ENCODE data around the gene AKR1E2. TPM values are rescaled to one million over a fixed set of nuclear protein-coding genes. Genes with fewer than 3 reads are reported as not detected.

The AKR1E2 gene
- total RNA-seq, 1 donor from 2014 or later, result 3.9 TPM

- no peak overlapping the region for H3K27ac Mint-ChIP-seq (ENCODE audit: unreplicated experiment)
- TF ChIP-seq, protein P1, sequence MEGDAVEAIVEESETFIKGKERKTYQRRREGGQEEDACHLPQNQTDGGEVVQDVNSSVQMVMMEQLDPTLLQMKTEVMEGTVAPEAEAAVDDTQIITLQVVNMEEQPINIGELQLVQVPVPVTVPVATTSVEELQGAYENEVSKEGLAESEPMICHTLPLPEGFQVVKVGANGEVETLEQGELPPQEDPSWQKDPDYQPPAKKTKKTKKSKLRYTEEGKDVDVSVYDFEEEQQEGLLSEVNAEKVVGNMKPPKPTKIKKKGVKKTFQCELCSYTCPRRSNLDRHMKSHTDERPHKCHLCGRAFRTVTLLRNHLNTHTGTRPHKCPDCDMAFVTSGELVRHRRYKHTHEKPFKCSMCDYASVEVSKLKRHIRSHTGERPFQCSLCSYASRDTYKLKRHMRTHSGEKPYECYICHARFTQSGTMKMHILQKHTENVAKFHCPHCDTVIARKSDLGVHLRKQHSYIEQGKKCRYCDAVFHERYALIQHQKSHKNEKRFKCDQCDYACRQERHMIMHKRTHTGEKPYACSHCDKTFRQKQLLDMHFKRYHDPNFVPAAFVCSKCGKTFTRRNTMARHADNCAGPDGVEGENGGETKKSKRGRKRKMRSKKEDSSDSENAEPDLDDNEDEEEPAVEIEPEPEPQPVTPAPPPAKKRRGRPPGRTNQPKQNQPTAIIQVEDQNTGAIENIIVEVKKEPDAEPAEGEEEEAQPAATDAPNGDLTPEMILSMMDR (conservative IDR thresholded peaks at IDR 0.05), result no peak
- no peak overlapping the region for H3K4me3 Mint-ChIP-seq
- DNase-seq (ENCODE audit: low read depth, low spot score), result no peak
- H3K27me3 Mint-ChIP-seq (ENCODE audit: low read depth), result peaks cover 11% of the 10 kb centered on the region
- H3K36me3 Mint-ChIP-seq (ENCODE audit: low read depth), result no peaks in the 10 kb centered on the region
- no peaks in the 10 kb centered on the region for H3K4me1 Mint-ChIP-seq
- H3K9me3 Mint-ChIP-seq, result peaks cover 3% of the 10 kb centered on the region
Observed at GRCh38 chr10:4806534-4806933, 19.5 kb upstream of the AKR1E2 start.

DNA sequence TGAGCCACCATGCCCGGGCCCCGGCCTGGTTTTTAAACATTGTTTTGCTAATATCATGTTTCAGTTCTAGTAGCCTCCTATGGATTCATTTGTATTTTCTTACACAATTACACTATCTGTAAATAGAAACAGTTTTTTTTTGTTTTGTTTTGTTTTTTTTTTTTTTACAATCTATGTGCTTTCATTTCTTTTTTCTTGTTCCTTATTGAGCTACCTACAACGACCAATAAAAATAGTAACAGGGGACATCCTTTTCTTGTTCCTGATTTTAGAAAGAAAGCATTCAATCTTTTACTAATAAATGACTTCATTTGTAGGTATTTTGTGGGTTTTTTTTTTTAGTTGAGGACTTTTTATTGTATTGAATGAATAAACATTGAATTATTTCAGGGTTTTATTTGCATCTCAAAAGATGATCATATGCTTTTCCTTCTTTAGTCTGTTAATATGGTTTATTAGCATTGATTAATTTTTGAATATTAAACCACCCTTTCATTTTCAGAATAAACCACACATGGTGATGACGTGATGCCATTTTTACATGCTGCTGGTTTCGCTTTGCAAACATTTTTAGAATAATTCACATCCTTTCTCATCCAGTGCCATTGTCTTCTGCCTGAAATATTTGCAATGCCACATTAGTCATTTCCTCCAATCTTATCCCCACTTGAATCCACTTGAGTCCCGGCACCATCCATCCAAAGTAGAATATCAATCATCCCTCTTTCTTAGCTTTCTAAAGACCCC is 18.1 kb upstream of the AKR1E2 start:
- TF ChIP-seq, protein P1 (conservative IDR thresholded peaks at IDR 0.05), result no peak
- peaks cover 11% of the 10 kb centered on the region for H3K27me3 Mint-ChIP-seq (ENCODE audit: low read depth)
- H3K9me3 Mint-ChIP-seq, result peaks cover 3% of the 10 kb centered on the region
- H3K4me1 Mint-ChIP-seq, result no peaks in the 10 kb centered on the region
- no peaks in the 10 kb centered on the region for H3K36me3 Mint-ChIP-seq (ENCODE audit: low read depth)
- no peak for DNase-seq (ENCODE audit: low read depth, low spot score)
- H3K27ac Mint-ChIP-seq (ENCODE audit: unreplicated experiment), result no peak overlapping the region
- H3K4me3 Mint-ChIP-seq, result no peak overlapping the region

DNA sequence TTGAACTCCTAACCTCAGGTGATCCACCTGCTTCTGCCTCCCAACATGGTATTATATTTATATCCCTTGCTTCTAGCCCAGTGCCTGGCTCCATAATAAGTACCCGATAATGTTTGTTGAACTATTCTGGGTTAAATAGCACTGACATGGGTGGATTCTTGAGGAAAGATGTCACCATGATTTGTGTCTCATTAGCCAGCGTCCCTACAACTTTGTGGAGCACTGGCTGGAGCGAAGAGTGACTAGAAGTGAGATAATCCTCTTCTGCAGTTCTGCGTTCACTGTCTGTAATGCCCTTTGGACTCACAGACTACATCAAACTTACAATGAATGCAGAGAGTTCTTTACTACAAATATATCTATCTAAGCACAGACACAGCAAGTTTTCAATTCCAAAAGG is 16.9 kb upstream of the AKR1E2 start:
- no peak overlapping the region for H3K27ac Mint-ChIP-seq (ENCODE audit: unreplicated experiment)
- H3K36me3 Mint-ChIP-seq (ENCODE audit: low read depth), result no peaks in the 10 kb centered on the region
- no peak for DNase-seq (ENCODE audit: low read depth, low spot score)
- H3K9me3 Mint-ChIP-seq, result peaks cover 3% of the 10 kb centered on the region
- TF ChIP-seq, protein P1 (conservative IDR thresholded peaks at IDR 0.05), result no peak
- H3K4me3 Mint-ChIP-seq, result no peak overlapping the region
- no peaks in the 10 kb centered on the region for H3K4me1 Mint-ChIP-seq
- H3K27me3 Mint-ChIP-seq (ENCODE audit: low read depth), result peaks cover under 1% of the 10 kb centered on the region

DNA sequence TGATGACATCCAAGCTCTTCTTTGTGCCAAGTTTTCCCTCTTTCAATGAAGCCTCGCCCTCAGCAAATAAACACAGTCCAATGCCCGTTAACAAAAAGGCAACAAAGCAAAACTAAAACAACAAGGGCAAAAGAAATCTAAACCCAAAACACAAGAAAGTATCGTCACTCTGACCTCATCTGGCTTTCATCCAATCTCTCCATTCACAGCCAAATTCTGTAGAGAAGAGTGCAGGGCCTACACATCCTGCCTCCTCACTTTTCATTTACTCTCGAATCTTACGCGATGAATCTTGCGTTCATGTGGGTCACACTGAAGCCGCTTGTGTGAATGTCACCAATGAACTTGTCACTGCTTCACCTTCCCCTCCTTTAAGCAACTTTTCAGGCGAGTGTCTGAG is 15.9 kb upstream of the AKR1E2 start:
- Mint-ChIP-seq H3K36me3 (ENCODE audit: low read depth) (no peaks in the 10 kb centered on the region), H3K4me3 (no peak overlapping the region), H3K27ac (ENCODE audit: unreplicated experiment) (no peak overlapping the region), H3K4me1 (no peaks in the 10 kb centered on the region), H3K27me3 (ENCODE audit: low read depth) (no peaks in the 10 kb centered on the region), H3K9me3 (peaks cover 3% of the 10 kb centered on the region)
- DNase-seq (ENCODE audit: low read depth, low spot score), result no peak
- TF ChIP-seq, protein P1 (conservative IDR thresholded peaks at IDR 0.05), result no peak

DNA sequence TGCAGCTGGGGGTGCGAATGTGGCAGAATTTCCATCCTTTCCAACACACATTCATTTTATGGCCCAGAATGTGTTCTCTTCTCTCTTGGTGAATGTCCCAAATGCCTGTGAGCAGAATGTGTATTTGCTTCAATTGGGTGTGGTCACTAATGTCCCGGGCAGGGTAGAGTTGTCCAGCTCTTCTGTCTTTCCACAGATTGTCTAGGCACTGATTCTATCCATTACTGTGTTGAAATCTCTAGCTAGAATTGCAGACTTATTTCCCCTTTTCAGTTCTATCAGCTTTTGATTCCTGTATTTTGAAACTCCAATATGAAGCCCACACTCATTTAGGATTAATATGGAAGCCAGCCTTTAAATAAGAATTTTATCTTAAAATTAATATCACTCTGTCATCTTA is 14.0 kb upstream of the AKR1E2 start:
- Mint-ChIP-seq H3K27ac (ENCODE audit: unreplicated experiment) (no peak overlapping the region), H3K36me3 (ENCODE audit: low read depth) (no peaks in the 10 kb centered on the region), H3K9me3 (peaks cover 4% of the 10 kb centered on the region), H3K4me3 (no peak overlapping the region), H3K4me1 (no peaks in the 10 kb centered on the region), H3K27me3 (ENCODE audit: low read depth) (no peaks in the 10 kb centered on the region)
- no peak for DNase-seq (ENCODE audit: low read depth, low spot score)
- TF ChIP-seq, protein P1 (conservative IDR thresholded peaks at IDR 0.05), result no peak

Data from neural crest cell (in vitro differentiated cells).